MM.1S (cell line): ENCODE data around the gene ADAR.

ENCODE experiments used
- DNase-seq: peaks from one replicate; pipeline ENCODE4 v3.0.0-alpha.2; 2015
- H2AFZ ChIP-seq: fragments of 300-600 bp; sonication (generic); 2 replicates; pipeline ENCODE4 v1.6.0; 2016; ENCODE audit warnings: antibody characterized with exemption, low read length
- H3F3A ChIP-seq: fragments of 300-600 bp; sonication (generic); 2 replicates; pipeline ENCODE4 v1.6.1; 2016; ENCODE audit warnings: mild to moderate bottlenecking, antibody characterized with exemption, low read length, moderate library complexity, mixed read lengths; ENCODE audit not compliant: insufficient read depth
- H3K27ac ChIP-seq: fragments of 300-600 bp; sonication (generic); 2 replicates; pipeline ENCODE4 v1.5.1; 2016; ENCODE audit warnings: mild to moderate bottlenecking, low read length
- H3K27me3 ChIP-seq: fragments of 300-600 bp; sonication (generic); replicated peaks from 2 replicates; pipeline ENCODE4 v1.6.0; 2016; ENCODE audit warnings: low read length; ENCODE audit not compliant: insufficient read depth
- H3K36me3 ChIP-seq: fragments of 300-600 bp; sonication (generic); replicated peaks from 2 replicates; pipeline ENCODE4 v1.6.1; 2016; ENCODE audit warnings: mild to moderate bottlenecking, low read length, mixed read lengths; ENCODE audit not compliant: insufficient read depth
- H3K4me1 ChIP-seq: fragments of 300-600 bp; sonication (generic); 2 replicates; pipeline ENCODE4 v1.6.1; 2016; ENCODE audit warnings: low read length, mixed read lengths
- H3K4me2 ChIP-seq: fragments of 300-600 bp; sonication (generic); 2 replicates; pipeline ENCODE4 v1.6.0; 2016; ENCODE audit warnings: low read depth, low read length
- H3K4me3 ChIP-seq: fragments of 300-600 bp; sonication (generic); 2 replicates; pipeline ENCODE4 v1.5.1; 2016; ENCODE audit warnings: low read length, mixed read lengths
- H3K79me2 ChIP-seq: fragments of 300-600 bp; sonication (generic); 2 replicates; pipeline ENCODE4 v1.6.1; 2016; ENCODE audit warnings: mixed run types, low read length, mixed read lengths
- H3K9ac ChIP-seq: fragments of 300-600 bp; sonication (generic); 2 replicates; pipeline ENCODE4 v1.6.1; 2016; ENCODE audit warnings: low read length, mixed read lengths
- H3K9me2 ChIP-seq: fragments of 300-600 bp; sonication (generic); replicated peaks from 2 replicates; pipeline ENCODE4 v1.6.1; 2016; ENCODE audit warnings: mild to moderate bottlenecking, low read length, mixed read lengths; ENCODE audit not compliant: insufficient read depth
- H3K9me3 ChIP-seq: fragments of 300-600 bp; sonication (generic); replicated peaks from 2 replicates; pipeline ENCODE4 v1.6.1; 2016; ENCODE audit warnings: mild to moderate bottlenecking, low read length, mixed read lengths; ENCODE audit not compliant: insufficient read depth
- H4K20me1 ChIP-seq: fragments of 300-600 bp; sonication (generic); 2 replicates; pipeline ENCODE4 v1.6.1; 2016; ENCODE audit warnings: mild to moderate bottlenecking, low read length, moderate library complexity, mixed read lengths; ENCODE audit not compliant: insufficient read depth
- CTCF ChIP-seq: fragments of 300-600 bp; sonication (generic); IDR thresholded peaks from 2 replicates; pipeline ENCODE4 v1.5.1; 2016; ENCODE audit warnings: antibody characterized with exemption, low read length, mixed read lengths
- EZH2 ChIP-seq: fragments of 300-600 bp; sonication (generic); optimal IDR thresholded peaks from 2 replicates; pipeline ENCODE3; 2017; ENCODE audit warnings: low read depth, mild to moderate bottlenecking, antibody characterized with exemption, low read length, mixed read lengths
- EZH2phosphoT487 ChIP-seq: fragments of 300-600 bp; sonication (generic); IDR thresholded peaks from 2 replicates; pipeline ENCODE4 v1.6.1; 2018; ENCODE audit warnings: antibody characterized with exemption, low read length

ADAR gene

DNA sequence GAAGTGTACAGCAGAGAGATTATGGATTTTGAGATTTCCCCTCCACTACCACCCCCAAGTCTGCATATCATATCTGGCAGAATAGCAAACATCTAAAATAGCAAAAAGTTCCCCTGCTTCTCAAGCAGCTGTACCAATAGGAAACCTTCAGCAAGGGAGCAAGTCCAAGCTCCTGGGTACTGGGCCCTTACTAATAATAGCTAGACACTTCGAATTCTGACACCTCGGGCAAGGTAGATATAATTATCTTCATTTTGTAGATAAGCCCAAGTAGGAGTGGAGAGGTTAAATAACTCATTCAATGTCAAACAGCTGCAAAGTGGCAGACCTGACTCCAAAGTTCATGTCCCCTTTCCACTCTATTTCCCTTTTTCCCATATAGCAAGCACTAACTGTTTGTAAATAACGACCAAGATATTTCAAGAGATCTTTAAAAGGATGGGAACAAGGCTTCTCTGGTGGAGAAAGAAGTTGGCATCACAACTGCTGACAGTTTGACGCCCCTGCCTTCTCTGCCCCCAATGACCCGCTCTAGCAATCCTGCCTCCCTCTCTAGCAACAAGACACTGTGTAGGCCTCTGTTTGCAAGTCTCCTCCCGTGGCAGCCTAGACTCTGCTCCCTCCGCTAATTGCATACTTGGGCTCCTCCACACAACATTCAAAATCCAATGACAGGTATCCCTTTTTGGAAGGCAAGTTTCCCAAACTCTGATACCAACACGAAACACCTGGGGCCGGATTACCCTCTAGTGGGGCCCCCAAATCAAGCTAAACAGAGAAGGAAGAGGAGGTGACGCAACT is 18.7 kb upstream of the ADAR start:
- Histone ChIP-seq H3K9ac (peak overlapping the region; percentile 93), H3K79me2 (peaks cover 64% of the 10 kb centered on the region), H2AFZ (peak overlapping the region; percentile 98), H3K4me3 (peak overlapping the region; percentile 96), H3K4me1 (peaks cover 19% of the 10 kb centered on the region), H3K27me3 (no peaks in the 10 kb centered on the region), H3K9me2 (no peaks in the 10 kb centered on the region), H3K4me2 (peak overlapping the region; percentile 94), H3K27ac (peak overlapping the region; percentile 76), H3K36me3 (0 out of 2 replicates have a peak, but pooled peaks cover 3% of the 10 kb centered on the region), H4K20me1 (no peaks in the 10 kb centered on the region; the same call in 1 of the 2 replicates), H3F3A (peaks cover 21% of the 10 kb centered on the region), H3K9me3 (no peaks in the 10 kb centered on the region)
- peak; percentile 38 for DNase-seq
- TF ChIP-seq EZH2 (no peak), EZH2phosphoT487 (no peak), CTCF (no peak)

GRCh38 chr1:154624746-154625643 is 17.0 kb upstream of the ADAR start:
- Histone ChIP-seq H2AFZ (no peak overlapping the region), H3F3A (peaks cover 21% of the 10 kb centered on the region), H3K27me3 (no peaks in the 10 kb centered on the region), H3K9ac (no peak overlapping the region), H3K79me2 (peaks cover 80% of the 10 kb centered on the region), H3K4me2 (no peak overlapping the region), H3K9me3 (no peaks in the 10 kb centered on the region), H3K9me2 (no peaks in the 10 kb centered on the region), H3K36me3 (0 out of 2 replicates have a peak, but pooled peaks cover 3% of the 10 kb centered on the region), H3K4me1 (peaks cover 19% of the 10 kb centered on the region), H3K27ac (no peak overlapping the region), H4K20me1 (peaks cover 3% of the 10 kb centered on the region; the same call in 1 of the 2 replicates), H3K4me3 (no peak overlapping the region)
- TF ChIP-seq EZH2: no peak
- no peak for TF ChIP-seq CTCF
- no peak for TF ChIP-seq EZH2phosphoT487
- DNase-seq: no peak

DNA sequence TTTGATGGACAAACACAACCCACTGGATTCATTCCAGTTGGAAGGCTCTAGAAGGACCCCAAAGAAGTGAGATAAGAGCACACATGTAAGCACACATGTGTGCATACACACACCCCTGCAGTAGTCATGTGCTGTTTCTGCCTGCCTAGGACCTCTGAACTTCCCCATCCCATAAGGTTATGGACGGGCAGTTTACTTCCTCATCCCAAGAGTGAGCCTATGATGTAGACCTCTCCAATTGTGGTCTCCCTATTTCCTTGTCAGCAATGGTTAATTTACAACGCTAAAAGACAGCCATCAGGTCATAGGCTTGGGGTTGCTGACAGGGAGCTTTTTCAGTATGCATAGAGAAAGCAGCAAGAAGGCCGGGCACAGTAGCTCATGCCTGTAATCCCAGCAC is 15.4 kb upstream of the ADAR start:
- peaks cover 3% of the 10 kb centered on the region; the same call in 1 of the 2 replicates for H4K20me1 ChIP-seq
- H3F3A ChIP-seq: peaks cover 13% of the 10 kb centered on the region
- no peak for DNase-seq
- no peak overlapping the region for H3K27ac ChIP-seq
- TF ChIP-seq EZH2phosphoT487 (no peak), CTCF (no peak), EZH2 (no peak)
- no peak overlapping the region for H3K9ac ChIP-seq
- H3K4me3 ChIP-seq: no peak overlapping the region
- no peaks in the 10 kb centered on the region for H3K9me2 ChIP-seq
- 0 out of 2 replicates have a peak, but pooled peaks cover 3% of the 10 kb centered on the region for H3K36me3 ChIP-seq
- H3K27me3 ChIP-seq: no peaks in the 10 kb centered on the region
- peaks cover 96% of the 10 kb centered on the region for H3K79me2 ChIP-seq
- no peaks in the 10 kb centered on the region for H3K9me3 ChIP-seq
- H3K4me1 ChIP-seq: peaks cover 8% of the 10 kb centered on the region
- no peak overlapping the region for H2AFZ ChIP-seq
- H3K4me2 ChIP-seq: no peak overlapping the region
